Thoracic aorta (tissue), 2 donors: ENCODE measurements around the gene WDR45. TPM values are rescaled to one million over a fixed set of nuclear protein-coding genes. Genes with fewer than 3 reads are reported as not detected.

Source experiments
- ATAC-seq: fragments of 150-250 bp; one replicate; pipeline ENCODE4 v1.8.0; 2017; ENCODE audit warnings: low read depth; ENCODE audit not compliant: insufficient number of reproducible peaks, low FRiP score
- DNase-seq: peaks from one replicate; pipeline ENCODE4 v3.0.0-alpha.2; 2020; ENCODE audit warnings: low spot score
- H3K27ac ChIP-seq, 2 donors: fragments of 200-600 bp; sonication (generic); 1 replicate in 1 of 2; 2 replicates in 1 of 2; pipeline ENCODE4 v1.5.1; 2016; ENCODE audit warnings: mild to moderate bottlenecking in 2 of 2, moderate library complexity in 2 of 2
- H3K27me3 ChIP-seq: fragments of 200-600 bp; sonication (generic); replicated peaks from 2 replicates; pipeline ENCODE4 v1.6.0; 2016; ENCODE audit warnings: mild to moderate bottlenecking; ENCODE audit not compliant: insufficient read depth
- H3K36me3 ChIP-seq: fragments of 200-600 bp; sonication (generic); one replicate; pipeline ENCODE4 v1.5.1; 2016
- H3K4me1 ChIP-seq, 2 donors: fragments of 200-600 bp; sonication (generic); 1 replicate in 1 of 2; 2 replicates in 1 of 2; pipeline versions ENCODE4 v1.5.1 to v1.6.0; 2016; ENCODE audit warnings: low read depth in 2 of 2, mild to moderate bottlenecking in 1 of 2; ENCODE audit not compliant: control insufficient read depth in 1 of 2
- H3K4me3 ChIP-seq: fragments of 200-600 bp; sonication (generic); 2 replicates; pipeline ENCODE4 v1.5.1; 2016; ENCODE audit warnings: mild to moderate bottlenecking
- H3K9me3 ChIP-seq: fragments of 200-600 bp; sonication (generic); 2 replicates; pipeline ENCODE4 v1.5.1; 2016
- total RNA-seq, 2 donors: library from RNA; depleted of rRNA; stranded (reverse); fragments of >200 nt; gene quantifications; one replicate each; pipeline versions ENCODE4 v1.1.0 to v1.2.3, GENCODE V29; 2016
- TF ChIP-seq, protein P1 (sequence below): fragments of 200-600 bp; sonication (generic); IDR thresholded peaks from one replicate; pipeline ENCODE4 v1.5.1; 2019; ENCODE audit warnings: antibody characterized with exemption

The WDR45 gene
- total RNA-seq, 2 donors from 2014 or later: 90.2 to 108 TPM

DNA sequence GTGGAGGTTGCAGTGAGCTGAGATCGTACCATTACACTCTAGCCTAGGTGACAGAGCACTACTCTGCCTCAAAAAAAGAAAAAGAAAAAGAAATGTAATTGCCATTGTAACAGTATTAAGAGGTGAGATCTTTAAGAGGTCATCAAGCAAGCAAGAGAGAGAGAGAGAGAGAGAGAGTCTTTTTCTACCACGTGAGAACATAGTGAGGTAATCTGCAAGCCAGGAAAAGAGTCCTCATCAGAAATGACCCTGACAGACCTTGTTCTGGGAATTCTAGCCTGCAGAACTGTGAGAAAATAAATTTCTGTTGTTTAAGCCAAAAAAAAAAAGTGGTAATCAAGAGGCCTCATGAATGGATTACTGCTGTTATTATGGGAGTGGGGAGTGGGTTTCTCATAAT is 29.0 kb upstream of the WDR45 start:
- TF ChIP-seq, protein P1, sequence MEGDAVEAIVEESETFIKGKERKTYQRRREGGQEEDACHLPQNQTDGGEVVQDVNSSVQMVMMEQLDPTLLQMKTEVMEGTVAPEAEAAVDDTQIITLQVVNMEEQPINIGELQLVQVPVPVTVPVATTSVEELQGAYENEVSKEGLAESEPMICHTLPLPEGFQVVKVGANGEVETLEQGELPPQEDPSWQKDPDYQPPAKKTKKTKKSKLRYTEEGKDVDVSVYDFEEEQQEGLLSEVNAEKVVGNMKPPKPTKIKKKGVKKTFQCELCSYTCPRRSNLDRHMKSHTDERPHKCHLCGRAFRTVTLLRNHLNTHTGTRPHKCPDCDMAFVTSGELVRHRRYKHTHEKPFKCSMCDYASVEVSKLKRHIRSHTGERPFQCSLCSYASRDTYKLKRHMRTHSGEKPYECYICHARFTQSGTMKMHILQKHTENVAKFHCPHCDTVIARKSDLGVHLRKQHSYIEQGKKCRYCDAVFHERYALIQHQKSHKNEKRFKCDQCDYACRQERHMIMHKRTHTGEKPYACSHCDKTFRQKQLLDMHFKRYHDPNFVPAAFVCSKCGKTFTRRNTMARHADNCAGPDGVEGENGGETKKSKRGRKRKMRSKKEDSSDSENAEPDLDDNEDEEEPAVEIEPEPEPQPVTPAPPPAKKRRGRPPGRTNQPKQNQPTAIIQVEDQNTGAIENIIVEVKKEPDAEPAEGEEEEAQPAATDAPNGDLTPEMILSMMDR: no peak
- no peaks in the 10 kb centered on the region for H3K27me3 ChIP-seq
- no peak for ATAC-seq
- H3K36me3 ChIP-seq: peaks cover 9% of the 10 kb centered on the region
- H3K4me3 ChIP-seq: no peak overlapping the region
- no peak for DNase-seq
- H3K4me1 ChIP-seq: no peaks in the 10 kb centered on the region
- no peaks in the 10 kb centered on the region for H3K9me3 ChIP-seq
- H3K27ac ChIP-seq: no peak overlapping the region

- DNase-seq (no peak), ATAC-seq (no peak)
- H3K27ac ChIP-seq: no peak overlapping the region
- no peak overlapping the region for H3K4me3 ChIP-seq
- peaks cover 4% of the 10 kb centered on the region for H3K36me3 ChIP-seq
- H3K9me3 ChIP-seq: no peaks in the 10 kb centered on the region
- no peaks in the 10 kb centered on the region for H3K27me3 ChIP-seq
- H3K4me1 ChIP-seq: no peaks in the 10 kb centered on the region
- TF ChIP-seq, protein P1: peak; percentile 15
These were observed 27.2 kb upstream of the WDR45 start for GRCh38 chrX:49106930-49107329.

DNA sequence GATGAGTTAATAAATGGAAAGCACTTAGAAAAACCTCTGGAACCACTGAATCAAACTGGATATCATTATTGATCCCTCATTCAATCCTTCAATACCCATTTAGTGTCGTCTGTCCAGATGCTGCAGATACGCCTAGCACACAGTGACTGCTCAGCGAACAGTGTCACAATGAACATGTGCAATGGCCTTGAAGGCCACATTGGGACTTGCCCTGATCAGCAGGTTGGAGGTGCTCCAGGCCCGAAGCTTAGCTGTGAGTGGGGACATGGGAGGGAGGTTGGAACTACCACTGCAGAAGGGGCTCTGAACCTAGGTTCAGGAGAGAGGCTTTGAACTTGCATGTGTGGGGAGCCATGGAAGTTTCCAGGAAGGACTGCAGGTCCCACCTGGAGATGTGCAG is 26.6 kb upstream of the WDR45 start:
- Histone ChIP-seq H3K4me1 (no peaks in the 10 kb centered on the region), H3K36me3 (peaks cover 4% of the 10 kb centered on the region), H3K27ac (no peak overlapping the region), H3K27me3 (no peaks in the 10 kb centered on the region), H3K4me3 (no peak overlapping the region), H3K9me3 (no peaks in the 10 kb centered on the region)
- TF ChIP-seq, protein P1: no peak
- DNase-seq (no peak), ATAC-seq (no peak)

DNA sequence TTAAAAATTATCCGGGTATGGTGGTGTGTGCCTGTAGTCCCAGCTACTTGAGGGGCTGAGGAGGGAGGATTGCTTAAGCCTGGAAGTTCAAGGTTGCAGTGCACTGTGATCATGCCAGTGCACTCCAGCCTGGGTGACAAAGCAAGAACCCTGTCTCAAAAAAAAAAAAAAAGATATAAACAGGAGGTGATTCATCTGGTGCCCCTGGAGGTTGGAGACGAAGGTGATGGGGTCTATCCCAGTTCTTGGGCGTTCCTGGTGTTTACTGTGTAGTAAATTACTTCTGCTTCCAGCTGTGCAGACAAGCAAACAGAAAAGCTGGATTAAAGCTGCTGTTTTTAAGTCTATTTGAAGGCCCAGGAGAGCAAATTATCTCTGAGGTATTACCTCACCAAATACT is 23.9 kb upstream of the WDR45 start:
- Histone ChIP-seq H3K36me3 (no peaks in the 10 kb centered on the region), H3K9me3 (no peaks in the 10 kb centered on the region), H3K4me3 (no peak overlapping the region), H3K4me1 (no peaks in the 10 kb centered on the region), H3K27ac (no peak overlapping the region), H3K27me3 (no peaks in the 10 kb centered on the region)
- TF ChIP-seq, protein P1: no peak
- no peak for ATAC-seq
- DNase-seq: no peak

DNA sequence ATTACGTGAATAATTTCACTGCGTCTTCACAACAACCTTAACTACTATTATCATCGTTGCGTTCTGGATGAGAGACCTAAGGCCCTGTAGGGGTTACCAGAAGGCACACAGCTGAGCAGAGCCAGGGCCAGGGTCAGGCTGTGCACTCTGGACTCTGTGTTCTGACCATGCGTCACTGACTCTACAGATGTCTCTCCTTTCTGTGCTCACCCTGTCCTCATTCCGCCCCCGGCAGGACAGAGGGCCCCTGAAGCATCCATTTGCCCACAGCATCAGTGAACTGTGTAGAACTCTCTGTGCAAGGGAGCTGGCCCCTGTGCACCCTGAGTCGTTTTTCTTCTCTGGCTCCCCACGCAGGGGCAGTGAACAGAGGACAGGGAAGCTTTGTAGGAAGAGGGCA is 22.5 kb upstream of the WDR45 start:
- Histone ChIP-seq H3K9me3 (no peaks in the 10 kb centered on the region), H3K36me3 (no peaks in the 10 kb centered on the region), H3K27ac (no peak overlapping the region), H3K4me3 (no peak overlapping the region), H3K27me3 (no peaks in the 10 kb centered on the region), H3K4me1 (no peaks in the 10 kb centered on the region)
- ATAC-seq: no peak
- no peak for DNase-seq
- TF ChIP-seq, protein P1: no peak
